Measurements from ENCODE around the gene LIG4. TPM values are rescaled to one million over a fixed set of nuclear protein-coding genes. Genes with fewer than 3 reads are reported as not detected.

LIG4 gene
- total RNA-seq (10 to 100 TPM in 2 of 4 donors, 1 to 10 TPM in 2; 8.3 to 11.5 (median 10.0) TPM), polyA plus RNA-seq (1 to 10 TPM; 5.4 to 7.4 (median 6.4) TPM)

- DNase-seq: peak; percentile 96
- intact Hi-C loops (cut with DNase I): loop anchor here (5.0 kb wide), 2 partner anchors 702 to 1572 kb away; partner anchors contain the start of gene IRS2
- 0 to 1% methylated on average over 25 to 26 of the region's 26 CpGs for WGBS, 2 donors
- Histone ChIP-seq H3K36me3 (peaks cover 0 to 9% (median 6%) of the 10 kb centered on the region in 4 donors), H3K9me3 (no peaks in the 10 kb centered on the region), H3K27ac (peak within 1 kb of the TSS; percentile 73 to 82 (median 77)), H3K4me3 (peak within 1 kb of the TSS; percentile 31 to 54 (median 48)), H3K27me3 (no peaks in the 10 kb centered on the region), H3K4me1 (peaks cover 0 to 49% (median 41%) of the 10 kb centered on the region in 4 donors)
- TF ChIP-seq POLR2AphosphoS5 (IDR thresholded peaks at IDR 0.05) (peak in 2 of 4 donors; percentile 12 to 77), POLR2A (IDR thresholded peaks at IDR 0.05) (no peak)
Observed at GRCh38 chr13:108215436-108215835, at the start of gene LIG4. Gene LIG4 (minus strand): TSS chr13:108215536. CDS start chr13:108211268, 4,268 bp downstream.

GRCh38 chr13:108263621-108264355 lies 48.5 kb upstream of the LIG4 start:
- Histone ChIP-seq H3K36me3 (peaks cover 0 to 5% (median 0%) of the 10 kb centered on the region in 4 donors), H3K4me3 (no peak overlapping the region), H3K4me1 (no peaks in the 10 kb centered on the region), H3K27ac (no peak overlapping the region), H3K9me3 (no peaks in the 10 kb centered on the region), H3K27me3 (no peaks in the 10 kb centered on the region)
- 88 to 98% methylated on average over 9 of the region's 9 CpGs for WGBS, 2 donors
- no peak for TF ChIP-seq POLR2A (IDR thresholded peaks at IDR 0.05)
- TF ChIP-seq POLR2AphosphoS5 (IDR thresholded peaks at IDR 0.05): no peak
- TF ChIP-seq EP300 (IDR thresholded peaks at IDR 0.05): no peak
- no peak for TF ChIP-seq CTCF (IDR thresholded peaks at IDR 0.05)
- intact Hi-C loops (cut with DNase I): no loop called here
- DNase-seq: no peak

GRCh38 chr13:108257248-108257647 lies 41.9 kb upstream of the LIG4 start:
- H3K4me1 ChIP-seq: peaks cover 0 to 7% (median 0%) of the 10 kb centered on the region in 4 donors
- 40 to 63% methylated on average over 2 of the region's 2 CpGs for WGBS, 2 donors
- no peak overlapping the region for H3K27ac ChIP-seq
- no peak overlapping the region for H3K4me3 ChIP-seq
- DNase-seq: no peak
- H3K36me3 ChIP-seq: no peaks in the 10 kb centered on the region
- H3K9me3 ChIP-seq: no peaks in the 10 kb centered on the region
- TF ChIP-seq POLR2A (IDR thresholded peaks at IDR 0.05) (no peak), CTCF (IDR thresholded peaks at IDR 0.05) (no peak), POLR2AphosphoS5 (IDR thresholded peaks at IDR 0.05) (no peak), EP300 (IDR thresholded peaks at IDR 0.05) (no peak)
- no peaks in the 10 kb centered on the region for H3K27me3 ChIP-seq
- intact Hi-C loops (cut with DNase I): no loop called here

GRCh38 chr13:108249150-108249549 lies 33.8 kb upstream of the LIG4 start:
- H3K36me3 ChIP-seq: no peaks in the 10 kb centered on the region
- intact Hi-C loops (cut with DNase I): no loop called here
- no peak overlapping the region for H3K4me3 ChIP-seq
- H3K27me3 ChIP-seq: no peaks in the 10 kb centered on the region
- no peaks in the 10 kb centered on the region for H3K4me1 ChIP-seq
- DNase-seq: no peak
- TF ChIP-seq POLR2A (IDR thresholded peaks at IDR 0.05): no peak
- no peak for TF ChIP-seq CTCF (IDR thresholded peaks at IDR 0.05)
- TF ChIP-seq POLR2AphosphoS5 (IDR thresholded peaks at IDR 0.05): no peak
- TF ChIP-seq EP300 (IDR thresholded peaks at IDR 0.05): no peak
- 70 to 73% methylated on average over 4 of the region's 4 CpGs for WGBS, 2 donors
- no peaks in the 10 kb centered on the region for H3K9me3 ChIP-seq
- H3K27ac ChIP-seq: no peak overlapping the region

- Histone ChIP-seq H3K27ac (no peak overlapping the region), H3K36me3 (peaks cover 0 to 8% (median 0%) of the 10 kb centered on the region in 4 donors), H3K4me1 (peaks cover 0 to 9% (median 2%) of the 10 kb centered on the region in 4 donors), H3K27me3 (no peaks in the 10 kb centered on the region), H3K4me3 (no peak overlapping the region), H3K9me3 (no peaks in the 10 kb centered on the region)
- TF ChIP-seq EP300 (IDR thresholded peaks at IDR 0.05): no peak
- no peak for TF ChIP-seq POLR2A (IDR thresholded peaks at IDR 0.05)
- TF ChIP-seq CTCF (IDR thresholded peaks at IDR 0.05): no peak
- no peak for TF ChIP-seq POLR2AphosphoS5 (IDR thresholded peaks at IDR 0.05)
- intact Hi-C loops (cut with DNase I): no loop called here
- DNase-seq: no peak
Observed at GRCh38 chr13:108230377-108230776, 15.0 kb upstream of the LIG4 start.

Measured in sigmoid colon (tissue), 7 donors.